NCI-H2196 treated with DMSO at 0.1 percent for 48 hours (cell line): Measurements from ENCODE around the gene FNTB.
"Not testable (repeated sequence)": the region's sequence is repeated elsewhere in the genome, so short reads cannot be mapped to it uniquely, and the experiment has no call there.

ENCODE experiments used
- DNase-seq: peaks from one replicate; lab custom pipeline; 2025; ENCODE audit not compliant: unreplicated experiment; lab: John Stamatoyannopoulos, UW

The FNTB gene

GRCh38 chr14:65080960-65081747 is 94.5 kb downstream of the FNTB start:
- no peak for DNase-seq

- DNase-seq, result no peak
These were observed 96.2 kb downstream of the FNTB start for GRCh38 chr14:65082930-65083329.

GRCh38 chr14:65084554-65085505 is 98.1 kb downstream of the FNTB start:
- no peak for DNase-seq

GRCh38 chr14:65086686-65087085 is 100.0 kb downstream of the FNTB start:
- not testable (repeated sequence) for DNase-seq

GRCh38 chr14:65087835-65088234 is 101.1 kb downstream of the FNTB start:
- DNase-seq, result not testable (repeated sequence)

GRCh38 chr14:65092349-65092748 is 105.7 kb downstream of the FNTB start:
- DNase-seq, result no peak

- peak; percentile 66 for DNase-seq
These were observed 109.0 kb downstream of the FNTB start for GRCh38 chr14:65095633-65096205.

GRCh38 chr14:65096323-65097089 is 109.8 kb downstream of the FNTB start:
- DNase-seq, result no peak

- DNase-seq, result no peak
These were observed 111.9 kb downstream of the FNTB start for GRCh38 chr14:65098586-65098985.

- no peak for DNase-seq
These were observed 114.3 kb downstream of the FNTB start for GRCh38 chr14:65100922-65101541.

- no peak for DNase-seq
These were observed 115.1 kb downstream of the FNTB start for GRCh38 chr14:65101631-65102440.

- DNase-seq, result peak; percentile 97
These were observed 115.9 kb downstream of the FNTB start, which contains the start of gene MAX for GRCh38 chr14:65102441-65103149. TSS of gene MAX (minus strand) at chr14:65102517. CDS start at chr14:65102339, 178 bp downstream.

- no peak for DNase-seq
These were observed 116.6 kb downstream of the FNTB start for GRCh38 chr14:65103150-65103760.

- no peak for DNase-seq
These were observed 118.1 kb downstream of the FNTB start for GRCh38 chr14:65104791-65105190.

GRCh38 chr14:65106316-65106715 is 119.6 kb downstream of the FNTB start:
- DNase-seq, result no peak

GRCh38 chr14:65106736-65107135 is 120.0 kb downstream of the FNTB start:
- DNase-seq, result no peak

GRCh38 chr14:65107200-65107599 is 120.5 kb downstream of the FNTB start:
- no peak for DNase-seq

- no peak for DNase-seq
These were observed 122.7 kb downstream of the FNTB start for GRCh38 chr14:65109357-65109756.
